CD14-positive monocyte (primary cell): Measurements from ENCODE around the gene RAB21. TPM values are rescaled to one million over a fixed set of nuclear protein-coding genes. Genes with fewer than 3 reads are reported as not detected.

Experiments
- DNase-seq, 3 donors: peaks; one replicate each; pipeline ENCODE4 v3.0.0-alpha.2; 2011 to 2022
- H2AFZ ChIP-seq: 2 replicates; pipeline ENCODE4 v1.6.0; 2012; ENCODE audit warnings: mild to moderate bottlenecking, low read depth, low read length, inconsistent platforms; ENCODE audit not compliant: insufficient read depth, poor library complexity, severe bottlenecking
- H3K27ac ChIP-seq, 2 donors: 1 replicate in 1 of 2; 2 replicates in 1 of 2; pipeline ENCODE4 v1.5.1; 2012 to 2013; ENCODE audit warnings: low read length in 2 of 2, control low read depth in 1 of 2, inconsistent platforms in 1 of 2, low read depth in 1 of 2, mild to moderate bottlenecking in 1 of 2
- H3K27me3 ChIP-seq, 2 donors: one replicate each; pipeline versions ENCODE4 v1.6.0 to v1.6.1; 2011 to 2013; ENCODE audit warnings: low read length in 2 of 2; ENCODE audit not compliant: control insufficient read depth in 2 of 2, insufficient read depth in 2 of 2
- H3K36me3 ChIP-seq, 2 donors: replicated peaks in 1 of 2; 1 replicate in 1 of 2; 2 replicates in 1 of 2; pipeline versions ENCODE4 v1.5.1 to v1.6.1; 2012 to 2013; ENCODE audit warnings: low read length in 2 of 2, control low read depth in 1 of 2, inconsistent platforms in 1 of 2, mild to moderate bottlenecking in 1 of 2; ENCODE audit not compliant: insufficient read depth in 2 of 2, control insufficient read depth in 1 of 2
- H3K4me1 ChIP-seq, 2 donors: 1 replicate in 1 of 2; 2 replicates in 1 of 2; pipeline versions ENCODE4 v1.5.1 to v1.6.1; 2012 to 2013; ENCODE audit warnings: low read length in 2 of 2, control low read depth in 1 of 2, inconsistent platforms in 1 of 2, mild to moderate bottlenecking in 1 of 2, moderate library complexity in 1 of 2; ENCODE audit not compliant: insufficient read depth in 2 of 2, control insufficient read depth in 1 of 2
- H3K4me2 ChIP-seq: replicated peaks from 2 replicates; pipeline ENCODE3; 2012; ENCODE audit warnings: low read length, moderate library complexity, mild to moderate bottlenecking; ENCODE audit not compliant: poor library complexity, severe bottlenecking; ENCODE audit errors: extremely low read depth
- H3K4me3 ChIP-seq, 3 experiments: fragments of 200-600 bp in 1 of 3; sonication (generic) in 1 of 3; replicated peaks in 1 of 3; 1 replicate in 2 of 3; 2 replicates in 1 of 3; pipeline ENCODE4 v1.5.1; 2011 to 2013; ENCODE audit warnings: low read length in 3 of 3, mild to moderate bottlenecking in 3 of 3, control low read depth in 2 of 3, low read depth in 2 of 3, inconsistent platforms in 1 of 3, moderate library complexity in 1 of 3
- H3K79me2 ChIP-seq: 2 replicates; pipeline ENCODE4 v1.6.0; 2012; ENCODE audit warnings: mild to moderate bottlenecking, control low read depth, inconsistent platforms, low read length, moderate library complexity; ENCODE audit not compliant: insufficient read depth
- H3K9ac ChIP-seq: 2 replicates; pipeline ENCODE4 v1.6.0; 2017; ENCODE audit warnings: low read length, mild to moderate bottlenecking; ENCODE audit not compliant: insufficient read depth, poor library complexity, severe bottlenecking
- H3K9me3 ChIP-seq, 2 donors: replicated peaks in 1 of 2; 1 replicate in 1 of 2; 2 replicates in 1 of 2; pipeline versions ENCODE4 v1.5.1 to v1.6.1; 2012 to 2013; ENCODE audit warnings: low read length in 2 of 2, control low read depth in 1 of 2; ENCODE audit not compliant: control insufficient read depth in 1 of 2, insufficient read depth in 1 of 2
- H4K20me1 ChIP-seq: 2 replicates; pipeline ENCODE4 v1.6.0; 2012; ENCODE audit warnings: mild to moderate bottlenecking, low read length, control low read depth, moderate library complexity; ENCODE audit not compliant: insufficient read depth
- H3K27ac Mint-ChIP-seq, 7 donors: one replicate each; pipeline ENCODE4 v1.8.0; 2020; ENCODE audit warnings: mild to moderate bottlenecking in 7 of 7, mixed read lengths in 7 of 7, moderate library complexity in 6 of 7, inconsistent platforms in 2 of 7
- H3K27me3 Mint-ChIP-seq, 3 donors: one replicate each; pipeline ENCODE4 v1.8.0; 2021 to 2022; ENCODE audit warnings: low read depth in 3 of 3, mild to moderate bottlenecking in 3 of 3, mixed read lengths in 3 of 3, moderate library complexity in 3 of 3, inconsistent platforms in 1 of 3
- H3K36me3 Mint-ChIP-seq, 2 donors: one replicate each; pipeline ENCODE4 v1.8.0; 2020; ENCODE audit warnings: mixed read lengths in 2 of 2, inconsistent platforms in 1 of 2, mild to moderate bottlenecking in 1 of 2
- H3K4me1 Mint-ChIP-seq: one replicate; pipeline ENCODE4 v1.8.0; 2020; ENCODE audit warnings: mild to moderate bottlenecking, mixed read lengths
- H3K4me3 Mint-ChIP-seq, 2 donors: one replicate each; pipeline ENCODE4 v1.8.0; 2020; ENCODE audit warnings: mild to moderate bottlenecking in 2 of 2, mixed read lengths in 2 of 2, moderate library complexity in 1 of 2
- H3K9me3 Mint-ChIP-seq, 7 donors: one replicate each; pipeline ENCODE4 v1.8.0; 2020 to 2022; ENCODE audit warnings: mixed read lengths in 7 of 7, mild to moderate bottlenecking in 6 of 7, moderate library complexity in 6 of 7, inconsistent platforms in 2 of 7
- WGBS: methylation state at CpG from one replicate; pipeline ENCODE4 v1.1.5; 2013; ENCODE audit warnings: missing lambda C conversion rate; ENCODE audit not compliant: insufficient coverage; 5-methylcytosine and 5-hydroxymethylcytosine counted together
- intact Hi-C, 2 donors: fragments of 100-400 bp; cut with micrococcal nuclease; formaldehyde crosslinking; loops; one replicate each; pipeline versions ENCODE4 v1.15.0 to v1.15.1; 2023
- polyA plus RNA-seq, 3 donors: library from polyadenylated mRNA; depleted of rRNA in 1 of 3; unstranded in 2 of 3; stranded (reverse) in 1 of 3; fragments of 300-500 nt in 2 of 3; fragments of >200 nt in 1 of 3; fragmentation: Illumina TruSeq in 2 of 3; gene quantifications; 1 replicate in 2 of 3; 2 replicates in 1 of 3; pipeline ENCODE4 v1.2.3, GENCODE V29; 2012 to 2021
- TF ChIP-seq, protein P1 (sequence below): fragments of 200-600 bp; IDR thresholded peaks from one replicate; pipeline ENCODE4 v1.8.0; 2022; ENCODE audit warnings: antibody characterized with exemption, mild to moderate bottlenecking

RAB21 gene
- polyA plus RNA-seq, 3 donors, result 10.8 to 36.0 (median 31.1) TPM

GRCh38 chr12:71721783-71722505, 32.7 kb upstream of the RAB21 start:
- no peak overlapping the region for H2AFZ ChIP-seq
- peaks cover 0 to 6% (median 3%) of the 10 kb centered on the region in 3 donors for H3K27me3 Mint-ChIP-seq

DNA sequence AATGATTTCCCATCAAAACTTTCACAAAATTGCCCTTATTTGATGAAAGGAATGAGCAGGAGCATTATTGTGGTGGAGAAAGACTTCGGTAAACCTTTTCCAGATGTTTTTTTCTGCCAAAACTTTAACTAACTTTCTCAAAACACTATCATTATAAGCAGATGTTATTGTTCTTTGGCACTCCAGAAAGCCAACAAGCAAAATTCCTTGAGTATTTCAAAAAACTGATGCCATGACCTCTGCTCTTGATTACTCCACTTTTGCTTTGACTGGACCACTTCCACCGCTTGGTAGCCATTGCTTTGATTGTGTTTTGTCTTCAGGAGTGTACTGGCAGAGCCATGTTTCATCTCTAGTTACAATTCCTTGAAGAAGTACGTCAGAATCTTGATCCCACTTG, 29.7 kb upstream of the RAB21 start:
- Mint-ChIP-seq H3K36me3 (no peaks in the 10 kb centered on the region), H3K4me1 (no peaks in the 10 kb centered on the region), H3K4me3 (no peak overlapping the region), H3K27me3 (peaks cover 0 to 4% (median 3%) of the 10 kb centered on the region in 3 donors), H3K9me3 (peaks cover 0 to 2% (median 0%) of the 10 kb centered on the region in 7 donors), H3K27ac (no peak overlapping the region)
- Histone ChIP-seq H3K4me2 (no peak overlapping the region), H3K27me3 (no peaks in the 10 kb centered on the region), H3K79me2 (no peaks in the 10 kb centered on the region), H3K27ac (no peak overlapping the region), H3K36me3 (no peaks in the 10 kb centered on the region), H2AFZ (no peak overlapping the region), H4K20me1 (no peaks in the 10 kb centered on the region), H3K9me3 (no peaks in the 10 kb centered on the region), H3K4me3 (no peak overlapping the region), H3K9ac (no peak overlapping the region), H3K4me1 (no peaks in the 10 kb centered on the region)
- no peak for DNase-seq
- 91% methylated on average over 2 of the region's 3 CpGs for WGBS
- TF ChIP-seq, protein P1, sequence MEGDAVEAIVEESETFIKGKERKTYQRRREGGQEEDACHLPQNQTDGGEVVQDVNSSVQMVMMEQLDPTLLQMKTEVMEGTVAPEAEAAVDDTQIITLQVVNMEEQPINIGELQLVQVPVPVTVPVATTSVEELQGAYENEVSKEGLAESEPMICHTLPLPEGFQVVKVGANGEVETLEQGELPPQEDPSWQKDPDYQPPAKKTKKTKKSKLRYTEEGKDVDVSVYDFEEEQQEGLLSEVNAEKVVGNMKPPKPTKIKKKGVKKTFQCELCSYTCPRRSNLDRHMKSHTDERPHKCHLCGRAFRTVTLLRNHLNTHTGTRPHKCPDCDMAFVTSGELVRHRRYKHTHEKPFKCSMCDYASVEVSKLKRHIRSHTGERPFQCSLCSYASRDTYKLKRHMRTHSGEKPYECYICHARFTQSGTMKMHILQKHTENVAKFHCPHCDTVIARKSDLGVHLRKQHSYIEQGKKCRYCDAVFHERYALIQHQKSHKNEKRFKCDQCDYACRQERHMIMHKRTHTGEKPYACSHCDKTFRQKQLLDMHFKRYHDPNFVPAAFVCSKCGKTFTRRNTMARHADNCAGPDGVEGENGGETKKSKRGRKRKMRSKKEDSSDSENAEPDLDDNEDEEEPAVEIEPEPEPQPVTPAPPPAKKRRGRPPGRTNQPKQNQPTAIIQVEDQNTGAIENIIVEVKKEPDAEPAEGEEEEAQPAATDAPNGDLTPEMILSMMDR, result no peak
- intact Hi-C loops, result no loop called here

More at GRCh38 chr12:71721783-71722505, 32.7 kb upstream of the RAB21 start:
- Histone ChIP-seq H3K4me2 (no peak overlapping the region), H3K36me3 (no peaks in the 10 kb centered on the region), H3K9me3 (no peaks in the 10 kb centered on the region), H3K4me3 (no peak overlapping the region), H4K20me1 (no peaks in the 10 kb centered on the region), H3K4me1 (no peaks in the 10 kb centered on the region), H3K79me2 (no peaks in the 10 kb centered on the region), H3K27ac (no peak overlapping the region), H3K27me3 (no peaks in the 10 kb centered on the region), H3K9ac (no peak overlapping the region)
- Mint-ChIP-seq H3K9me3 (peaks cover 0 to 4% (median 0%) of the 10 kb centered on the region in 7 donors), H3K36me3 (no peaks in the 10 kb centered on the region), H3K4me3 (no peak overlapping the region), H3K27ac (no peak overlapping the region), H3K4me1 (no peaks in the 10 kb centered on the region)
- WGBS, result 90% methylated on average over 3 of the region's 4 CpGs
- TF ChIP-seq, protein P1, result no peak
- intact Hi-C loops, result no loop called here
- DNase-seq, result no peak
